ENCODE results near the gene DEFB118.

DNA sequence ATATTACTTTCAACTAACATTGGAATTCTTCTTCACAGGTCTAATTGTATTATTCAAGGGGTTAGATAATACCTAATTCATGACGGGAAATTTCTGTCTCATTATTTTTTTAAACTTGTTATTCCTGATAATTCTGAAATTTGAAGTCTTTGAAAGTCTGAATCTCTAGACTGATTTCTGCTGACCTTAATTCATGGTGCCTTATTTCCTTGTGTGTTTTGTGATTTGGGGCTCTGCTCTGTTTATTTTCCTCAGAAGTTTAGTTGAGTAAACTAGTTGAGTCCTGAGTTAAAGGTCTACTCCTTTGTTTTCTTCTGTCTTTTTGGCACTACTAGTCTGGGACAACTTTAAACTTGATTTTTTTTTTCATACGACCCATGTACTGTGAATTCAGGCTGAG, 5.9 kb downstream of the DEFB118 start:
- TF ChIP-seq, protein P1, sequence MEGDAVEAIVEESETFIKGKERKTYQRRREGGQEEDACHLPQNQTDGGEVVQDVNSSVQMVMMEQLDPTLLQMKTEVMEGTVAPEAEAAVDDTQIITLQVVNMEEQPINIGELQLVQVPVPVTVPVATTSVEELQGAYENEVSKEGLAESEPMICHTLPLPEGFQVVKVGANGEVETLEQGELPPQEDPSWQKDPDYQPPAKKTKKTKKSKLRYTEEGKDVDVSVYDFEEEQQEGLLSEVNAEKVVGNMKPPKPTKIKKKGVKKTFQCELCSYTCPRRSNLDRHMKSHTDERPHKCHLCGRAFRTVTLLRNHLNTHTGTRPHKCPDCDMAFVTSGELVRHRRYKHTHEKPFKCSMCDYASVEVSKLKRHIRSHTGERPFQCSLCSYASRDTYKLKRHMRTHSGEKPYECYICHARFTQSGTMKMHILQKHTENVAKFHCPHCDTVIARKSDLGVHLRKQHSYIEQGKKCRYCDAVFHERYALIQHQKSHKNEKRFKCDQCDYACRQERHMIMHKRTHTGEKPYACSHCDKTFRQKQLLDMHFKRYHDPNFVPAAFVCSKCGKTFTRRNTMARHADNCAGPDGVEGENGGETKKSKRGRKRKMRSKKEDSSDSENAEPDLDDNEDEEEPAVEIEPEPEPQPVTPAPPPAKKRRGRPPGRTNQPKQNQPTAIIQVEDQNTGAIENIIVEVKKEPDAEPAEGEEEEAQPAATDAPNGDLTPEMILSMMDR (IDR thresholded peaks at IDR 0.05 in 4 of 5, conservative IDR thresholded peaks at IDR 0.05 in 1 of 5): no peak
- no peak for TF ChIP-seq POLR2A (IDR thresholded peaks at IDR 0.05)
